NT2/D1 (cell line): ENCODE data around the gene POTEH.
"Not testable (repeated sequence)": the region's sequence is repeated elsewhere in the genome, so short reads cannot be mapped to it uniquely, and the experiment has no call there.

Source experiments
- DNase-seq: peaks from one replicate; pipeline ENCODE4 v3.0.0-alpha.2; 2011; ENCODE audit warnings: low read depth, low spot score
- H3K27me3 ChIP-seq: 2 replicates; pipeline ENCODE4 v1.6.0; 2011; ENCODE audit warnings: mild to moderate bottlenecking; ENCODE audit not compliant: insufficient read length, insufficient read depth
- H3K36me3 ChIP-seq: 2 replicates; pipeline ENCODE4 v1.6.1; 2011; ENCODE audit warnings: mild to moderate bottlenecking, low read length, mixed read lengths; ENCODE audit not compliant: insufficient read depth, insufficient read length
- H3K4me1 ChIP-seq: 2 replicates; pipeline ENCODE4 v1.5.1; 2011; ENCODE audit not compliant: insufficient read depth, insufficient read length
- H3K4me3 ChIP-seq: 2 replicates; pipeline ENCODE4 v1.5.1; 2011; ENCODE audit warnings: low read depth; ENCODE audit not compliant: insufficient read length
- H3K9ac ChIP-seq: 2 replicates; pipeline ENCODE4 v1.6.0; 2011; ENCODE audit warnings: low read depth; ENCODE audit not compliant: insufficient read length
- H3K9me3 ChIP-seq: 2 replicates; pipeline ENCODE4 v1.5.1; 2011; ENCODE audit warnings: mild to moderate bottlenecking, low read length; ENCODE audit not compliant: insufficient read depth

POTEH gene

GRCh38 chr22:15747636-15748323 lies 58.0 kb downstream of the POTEH start:
- H3K4me3 ChIP-seq, H3K4me1 ChIP-seq, H3K27me3 ChIP-seq, H3K9me3 ChIP-seq, H3K9ac ChIP-seq, H3K36me3 ChIP-seq, DNase-seq: not testable (repeated sequence)

- not testable (repeated sequence) for H3K36me3 ChIP-seq, H3K27me3 ChIP-seq, H3K4me3 ChIP-seq, H3K9ac ChIP-seq, H3K9me3 ChIP-seq, DNase-seq, H3K4me1 ChIP-seq
These were observed 59.5 kb downstream of the POTEH start for GRCh38 chr22:15749181-15749970.

- not testable (repeated sequence) for H3K27me3 ChIP-seq, H3K4me1 ChIP-seq, H3K9me3 ChIP-seq, H3K4me3 ChIP-seq, H3K9ac ChIP-seq, H3K36me3 ChIP-seq, DNase-seq
These were observed 69.7 kb downstream of the POTEH start for GRCh38 chr22:15759443-15760097.

GRCh38 chr22:15760388-15761150 lies 70.7 kb downstream of the POTEH start:
- not testable (repeated sequence) for H3K9me3 ChIP-seq, H3K4me3 ChIP-seq, H3K27me3 ChIP-seq, H3K9ac ChIP-seq, H3K36me3 ChIP-seq, H3K4me1 ChIP-seq, DNase-seq

- not testable (repeated sequence) for H3K9ac ChIP-seq
These were observed 71.4 kb downstream of the POTEH start for GRCh38 chr22:15761151-15761777.

GRCh38 chr22:15763559-15763958 lies 73.7 kb downstream of the POTEH start:
- not testable (repeated sequence) for H3K27me3 ChIP-seq, H3K36me3 ChIP-seq, H3K4me1 ChIP-seq, DNase-seq, H3K9ac ChIP-seq, H3K9me3 ChIP-seq, H3K4me3 ChIP-seq

More at GRCh38 chr22:15761151-15761777, 71.4 kb downstream of the POTEH start:
- not testable (repeated sequence) for H3K4me3 ChIP-seq, H3K27me3 ChIP-seq, H3K9me3 ChIP-seq, DNase-seq, H3K36me3 ChIP-seq, H3K4me1 ChIP-seq
